NCI-H2171 (cell line): ENCODE data around the gene NBR1.
"Not testable (repeated sequence)": the region's sequence is repeated elsewhere in the genome, so short reads cannot be mapped to it uniquely, and the experiment has no call there.

Experiments
- DNase-seq: peaks from one replicate; lab custom pipeline; 2025; lab: John Stamatoyannopoulos, UW

The NBR1 gene

DNA sequence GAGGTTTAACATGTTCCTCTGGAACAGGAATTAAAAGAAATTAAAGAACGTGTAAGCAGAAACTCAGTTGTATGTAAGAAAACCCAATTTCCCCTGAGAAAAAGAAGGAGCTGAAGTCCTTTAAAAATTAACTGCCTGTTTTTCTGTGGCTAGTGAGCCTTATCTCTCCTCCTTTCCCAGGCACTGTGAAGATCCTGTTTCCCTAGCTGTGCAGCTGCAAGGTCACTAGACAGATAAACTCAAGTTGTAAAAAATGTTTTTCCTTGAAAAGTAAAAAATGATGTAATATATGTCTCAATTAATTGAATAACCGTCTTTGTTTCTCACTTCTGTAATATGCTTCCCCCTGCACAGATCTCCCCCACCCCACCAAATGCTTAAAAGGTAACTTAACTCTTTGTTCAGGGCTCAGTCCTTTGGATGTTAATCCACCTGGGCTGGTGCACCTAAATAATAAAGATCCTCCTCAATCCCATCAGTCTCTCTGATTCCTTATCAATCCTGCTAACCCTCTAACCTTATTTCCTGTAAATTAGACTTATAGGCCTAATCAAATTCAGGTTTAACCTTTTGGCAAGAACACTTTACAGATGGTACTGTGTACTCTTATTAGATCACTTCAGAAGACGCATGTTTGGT, 17.7 kb upstream of the NBR1 start:
- DNase-seq: not testable (repeated sequence)

DNA sequence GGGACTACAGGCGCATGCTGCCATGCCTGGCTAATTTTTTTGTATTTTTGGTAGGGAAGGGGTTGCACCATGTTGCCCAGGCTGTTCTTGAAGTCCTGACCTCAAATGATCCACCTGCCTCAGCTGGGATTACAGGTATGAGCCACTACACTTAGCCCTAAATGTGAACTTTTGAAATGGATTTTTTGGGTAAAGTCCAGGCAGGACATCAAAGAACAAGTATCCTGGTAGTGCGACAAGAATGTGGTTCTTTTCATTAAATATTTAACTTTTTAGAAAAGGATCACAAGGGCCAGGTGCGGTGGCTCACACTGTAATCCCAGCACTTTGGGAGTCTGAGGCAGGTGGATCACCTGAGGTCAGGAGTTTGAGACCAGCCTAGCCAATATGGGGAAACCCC, 15.3 kb upstream of the NBR1 start:
- no peak for DNase-seq

DNA sequence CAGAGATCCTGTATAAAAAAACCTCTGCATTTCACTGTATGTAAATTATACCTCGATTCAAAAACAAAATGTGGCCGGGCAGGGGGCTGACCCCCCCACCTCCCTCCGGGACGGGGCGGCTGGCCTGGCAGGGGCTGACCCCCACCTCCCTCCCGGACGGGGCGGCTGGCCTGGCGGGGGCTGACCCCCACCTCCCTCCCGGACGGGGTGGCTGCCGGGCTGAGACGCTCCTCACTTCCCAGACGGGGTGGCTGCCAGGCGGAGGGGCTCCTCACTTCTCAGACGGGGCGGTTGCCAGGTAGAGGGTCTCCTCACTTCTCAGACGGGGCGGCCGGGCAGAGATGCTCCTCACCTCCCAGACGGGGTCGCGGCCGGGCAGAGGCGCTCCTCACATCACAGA, 11.8 kb upstream of the NBR1 start:
- DNase-seq: not testable (repeated sequence)

DNA sequence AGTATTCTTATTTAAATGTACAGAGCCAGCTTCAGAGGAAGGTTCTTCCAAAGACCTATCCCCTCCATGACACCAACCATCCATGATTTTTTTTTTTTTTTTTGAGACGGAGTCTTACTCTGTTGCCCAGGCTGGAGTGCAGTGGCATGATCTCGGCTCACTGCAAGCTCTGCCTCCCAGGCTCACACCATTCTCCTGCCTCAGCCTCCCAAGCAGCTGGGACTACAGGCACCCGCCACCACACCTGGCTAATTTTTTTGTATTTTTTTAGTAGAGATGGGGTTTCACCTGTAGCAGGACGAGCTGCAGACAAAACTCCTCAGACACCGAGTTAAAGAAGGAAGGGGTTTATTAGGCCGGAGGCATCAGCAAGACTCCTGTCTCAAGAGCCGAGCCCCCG, 11.1 kb upstream of the NBR1 start:
- DNase-seq: not testable (repeated sequence)

GRCh38 chr17:43165971-43166370, 5.0 kb upstream of the NBR1 start:
- DNase-seq: not testable (repeated sequence)

- DNase-seq: peak; percentile 41
These were observed 1.4 kb upstream of the NBR1 start for GRCh38 chr17:43169561-43170139.

GRCh38 chr17:43170140-43170765, 761 bp upstream of the NBR1 start:
- DNase-seq: peak; percentile 94

- no peak for DNase-seq
These were observed 823 bp downstream of the NBR1 start for GRCh38 chr17:43171586-43172487.

- DNase-seq: no peak
These were observed 4.5 kb downstream of the NBR1 start for GRCh38 chr17:43175213-43176118.

GRCh38 chr17:43176119-43176570, 5.1 kb downstream of the NBR1 start:
- DNase-seq: no peak

DNA sequence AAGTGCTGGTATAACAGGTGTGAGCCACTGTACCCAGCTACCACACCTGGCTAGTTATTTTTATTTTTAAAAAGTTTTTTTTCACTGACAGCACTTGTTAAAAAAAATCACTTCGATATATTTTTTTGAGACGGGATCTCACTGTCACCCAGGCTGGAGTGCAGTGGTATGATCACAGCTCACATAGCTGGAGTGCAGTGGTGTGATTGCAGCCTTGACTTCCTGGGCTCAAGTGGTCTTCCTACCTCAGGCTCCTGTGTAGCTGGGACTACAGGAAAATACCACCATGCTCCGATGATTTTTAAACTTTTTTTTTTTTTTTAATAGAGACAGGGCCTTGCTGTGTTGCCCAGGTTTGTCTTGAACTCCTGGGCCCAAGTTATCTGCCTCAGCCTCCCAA, 12.9 kb downstream of the NBR1 start:
- DNase-seq: no peak

GRCh38 chr17:43186656-43187055, 15.6 kb downstream of the NBR1 start:
- not testable (repeated sequence) for DNase-seq

GRCh38 chr17:43193251-43193650, 22.2 kb downstream of the NBR1 start:
- no peak for DNase-seq

- DNase-seq: no peak
These were observed 28.6 kb downstream of the NBR1 start for GRCh38 chr17:43199633-43200032.

DNA sequence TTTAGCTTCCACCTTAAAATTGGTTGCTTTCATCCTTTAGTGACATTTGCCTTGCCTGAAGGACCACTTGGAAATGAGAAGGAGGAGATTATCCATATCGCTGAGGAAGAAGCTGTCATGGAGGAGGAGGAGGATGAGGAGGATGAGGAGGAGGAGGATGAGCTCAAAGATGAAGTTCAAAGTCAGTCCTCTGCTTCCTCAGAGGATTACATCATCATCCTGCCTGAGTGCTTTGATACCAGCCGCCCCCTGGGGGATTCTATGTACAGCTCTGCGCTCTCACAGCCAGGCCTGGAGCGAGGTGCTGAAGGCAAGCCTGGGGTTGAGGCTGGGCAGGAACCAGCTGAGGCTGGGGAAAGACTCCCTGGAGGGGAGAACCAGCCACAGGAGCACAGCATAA, 29.1 kb downstream of the NBR1 start:
- DNase-seq: peak; percentile 9

GRCh38 chr17:43203013-43203412, 32.0 kb downstream of the NBR1 start:
- DNase-seq: not testable (repeated sequence)

DNA sequence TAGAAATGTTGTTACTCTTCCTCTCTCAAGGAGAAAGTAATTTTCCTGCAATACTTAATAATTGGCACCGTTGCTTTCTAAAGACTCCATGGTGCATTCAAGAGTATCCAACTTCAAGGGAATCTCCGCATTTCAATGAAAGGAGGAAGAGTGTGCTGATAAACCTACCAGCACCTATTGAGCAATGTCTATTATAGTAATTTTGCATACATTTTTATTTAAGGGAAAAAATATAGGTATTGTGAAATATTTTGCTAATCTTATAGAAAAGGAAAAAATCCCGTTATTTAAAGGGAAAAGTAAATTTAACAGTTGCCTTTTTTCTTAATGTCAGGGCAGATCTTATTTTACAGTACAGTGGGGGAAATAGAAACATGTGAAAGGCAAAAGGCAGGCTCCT, 39.6 kb downstream of the NBR1 start:
- no peak for DNase-seq

GRCh38 chr17:43211123-43211479, 40.1 kb downstream of the NBR1 start:
- no peak for DNase-seq

DNA sequence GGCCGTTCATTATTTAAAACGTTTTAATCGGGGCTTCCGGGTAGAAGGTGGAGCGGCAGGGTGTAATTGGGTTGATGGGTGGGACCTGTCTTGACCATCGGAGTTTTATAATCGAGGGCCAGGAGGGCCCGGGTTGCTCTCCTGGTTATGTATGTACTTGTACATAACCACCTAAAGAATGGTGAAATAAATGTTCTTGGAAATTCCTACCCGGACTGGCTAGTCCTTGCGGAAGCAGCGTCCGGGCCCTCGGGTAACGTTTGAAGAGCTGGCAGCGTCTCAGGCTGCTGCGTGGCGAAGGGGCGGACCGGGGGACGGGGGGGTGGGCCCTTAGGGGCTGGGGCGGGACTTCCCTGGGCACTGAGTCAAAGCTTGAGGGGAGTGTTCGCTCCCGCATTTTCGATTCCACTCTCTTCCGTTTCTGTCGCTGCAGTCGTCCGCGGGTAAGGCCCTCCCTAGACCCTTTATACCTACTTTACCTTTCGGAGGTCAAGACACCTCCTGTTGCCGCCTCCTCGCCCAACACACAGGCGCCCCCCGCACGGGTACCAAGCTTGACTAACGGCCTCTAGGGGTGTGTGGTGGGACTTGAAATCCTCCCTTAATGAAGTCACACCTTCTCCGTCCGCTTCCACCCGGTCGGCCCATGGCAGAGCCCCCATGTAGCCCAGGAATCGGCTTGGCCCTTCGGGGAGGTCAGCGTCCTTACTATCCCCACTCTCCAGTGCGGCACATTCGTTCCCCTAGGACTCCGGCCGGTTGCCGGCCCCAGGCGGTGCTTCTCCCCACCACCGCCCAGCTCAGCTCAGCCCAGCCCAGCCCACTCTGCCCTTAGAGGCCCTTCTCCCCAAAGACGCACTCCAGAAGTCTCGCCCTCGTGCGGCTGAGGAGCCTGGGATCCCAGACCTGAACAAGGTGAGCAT, 40.7 kb downstream of the NBR1 start, which contains the start of gene TMEM106A:
TSS of gene TMEM106A (plus strand) at position 396 of the 923 bp plus-strand sequence. CDS start 1,167 bp downstream, outside the sequence.
- no peak for DNase-seq
